Measurements from ENCODE around the gene PIPOX. TPM values are rescaled to one million over a fixed set of nuclear protein-coding genes. Genes with fewer than 3 reads are reported as not detected.

PIPOX gene
- total RNA-seq, 4 donors from 2014 or later: 0.98 to 4.3 (median 1.5) TPM

DNA sequence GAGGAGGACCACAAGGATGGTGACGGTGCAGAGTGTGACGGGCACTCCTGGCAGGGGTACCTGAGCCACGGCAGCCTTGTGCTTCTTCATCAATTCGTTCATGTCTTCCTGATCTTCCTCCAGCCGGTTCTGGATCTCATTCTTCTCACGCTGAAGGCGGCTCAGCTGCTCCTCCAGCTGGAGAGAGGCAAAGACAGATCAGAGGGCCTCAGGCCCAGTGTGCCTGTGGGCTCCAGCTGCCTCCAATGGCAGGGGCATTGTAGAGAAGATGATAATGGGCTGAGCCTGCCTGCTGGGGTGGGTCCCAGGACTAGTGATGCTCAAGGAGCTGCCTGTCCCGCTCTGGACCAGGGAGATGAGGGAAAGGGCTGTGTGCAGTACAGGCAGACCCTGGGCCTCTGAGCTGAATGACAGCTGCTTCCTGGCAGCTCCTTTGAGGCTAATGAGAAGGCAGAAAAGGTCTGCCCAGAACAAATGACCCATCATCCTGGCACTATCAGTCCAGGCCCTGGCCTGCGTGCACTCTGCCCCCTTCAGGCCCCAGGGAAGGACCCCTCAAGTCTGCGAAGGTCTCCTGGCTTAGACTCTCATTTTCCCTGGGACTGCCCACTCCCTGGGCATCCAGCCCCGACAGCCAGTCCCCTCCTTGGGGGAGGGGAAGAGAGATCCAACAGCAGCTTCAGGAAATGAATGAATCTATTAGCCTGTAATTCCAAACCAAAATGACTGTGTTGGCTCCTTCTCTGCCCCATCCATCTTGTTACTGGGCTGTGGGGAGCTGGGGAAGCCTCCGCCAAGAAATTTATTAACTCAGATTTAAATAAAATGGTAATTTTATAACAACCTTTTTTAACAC, 48.0 kb downstream of the PIPOX start:
- TF ChIP-seq, protein P1, sequence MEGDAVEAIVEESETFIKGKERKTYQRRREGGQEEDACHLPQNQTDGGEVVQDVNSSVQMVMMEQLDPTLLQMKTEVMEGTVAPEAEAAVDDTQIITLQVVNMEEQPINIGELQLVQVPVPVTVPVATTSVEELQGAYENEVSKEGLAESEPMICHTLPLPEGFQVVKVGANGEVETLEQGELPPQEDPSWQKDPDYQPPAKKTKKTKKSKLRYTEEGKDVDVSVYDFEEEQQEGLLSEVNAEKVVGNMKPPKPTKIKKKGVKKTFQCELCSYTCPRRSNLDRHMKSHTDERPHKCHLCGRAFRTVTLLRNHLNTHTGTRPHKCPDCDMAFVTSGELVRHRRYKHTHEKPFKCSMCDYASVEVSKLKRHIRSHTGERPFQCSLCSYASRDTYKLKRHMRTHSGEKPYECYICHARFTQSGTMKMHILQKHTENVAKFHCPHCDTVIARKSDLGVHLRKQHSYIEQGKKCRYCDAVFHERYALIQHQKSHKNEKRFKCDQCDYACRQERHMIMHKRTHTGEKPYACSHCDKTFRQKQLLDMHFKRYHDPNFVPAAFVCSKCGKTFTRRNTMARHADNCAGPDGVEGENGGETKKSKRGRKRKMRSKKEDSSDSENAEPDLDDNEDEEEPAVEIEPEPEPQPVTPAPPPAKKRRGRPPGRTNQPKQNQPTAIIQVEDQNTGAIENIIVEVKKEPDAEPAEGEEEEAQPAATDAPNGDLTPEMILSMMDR (IDR thresholded peaks at IDR 0.05; ENCODE audit: low read depth): no peak

DNA sequence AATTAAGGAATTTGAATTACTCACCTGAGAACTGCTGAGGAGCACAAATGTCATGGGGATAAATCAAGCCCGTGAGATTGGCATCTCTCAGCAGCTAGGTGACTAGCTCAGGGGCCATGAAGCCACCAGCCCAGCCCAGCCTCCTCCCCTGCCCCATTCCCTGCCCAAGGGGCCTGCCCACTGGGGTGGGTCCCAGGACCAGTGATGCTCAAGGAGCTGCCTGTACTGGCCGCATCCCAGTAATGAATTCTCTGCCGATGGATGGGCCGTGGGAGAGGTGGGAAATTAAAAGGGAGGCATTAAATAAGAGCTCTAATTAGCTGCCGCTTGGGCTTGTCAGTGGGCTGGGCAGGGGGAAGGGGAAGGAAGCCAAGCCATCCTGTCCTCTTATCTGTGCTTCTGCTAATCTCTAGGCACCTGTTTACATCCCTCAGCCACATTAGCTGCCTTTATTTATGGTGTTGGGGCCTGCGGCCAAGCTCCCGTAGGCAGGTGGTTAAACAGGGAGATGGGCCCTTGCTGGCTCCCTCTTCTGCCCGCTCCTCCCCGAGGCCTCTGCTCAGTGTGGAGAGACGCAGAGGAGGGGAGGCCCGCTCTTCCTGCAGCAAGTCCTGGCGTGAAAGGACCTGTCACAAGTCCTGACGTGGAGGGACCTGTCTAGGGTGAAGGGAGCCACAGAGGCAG, 48.8 kb downstream of the PIPOX start:
- TF ChIP-seq, protein P1 (IDR thresholded peaks at IDR 0.05; ENCODE audit: low read depth): no peak

DNA sequence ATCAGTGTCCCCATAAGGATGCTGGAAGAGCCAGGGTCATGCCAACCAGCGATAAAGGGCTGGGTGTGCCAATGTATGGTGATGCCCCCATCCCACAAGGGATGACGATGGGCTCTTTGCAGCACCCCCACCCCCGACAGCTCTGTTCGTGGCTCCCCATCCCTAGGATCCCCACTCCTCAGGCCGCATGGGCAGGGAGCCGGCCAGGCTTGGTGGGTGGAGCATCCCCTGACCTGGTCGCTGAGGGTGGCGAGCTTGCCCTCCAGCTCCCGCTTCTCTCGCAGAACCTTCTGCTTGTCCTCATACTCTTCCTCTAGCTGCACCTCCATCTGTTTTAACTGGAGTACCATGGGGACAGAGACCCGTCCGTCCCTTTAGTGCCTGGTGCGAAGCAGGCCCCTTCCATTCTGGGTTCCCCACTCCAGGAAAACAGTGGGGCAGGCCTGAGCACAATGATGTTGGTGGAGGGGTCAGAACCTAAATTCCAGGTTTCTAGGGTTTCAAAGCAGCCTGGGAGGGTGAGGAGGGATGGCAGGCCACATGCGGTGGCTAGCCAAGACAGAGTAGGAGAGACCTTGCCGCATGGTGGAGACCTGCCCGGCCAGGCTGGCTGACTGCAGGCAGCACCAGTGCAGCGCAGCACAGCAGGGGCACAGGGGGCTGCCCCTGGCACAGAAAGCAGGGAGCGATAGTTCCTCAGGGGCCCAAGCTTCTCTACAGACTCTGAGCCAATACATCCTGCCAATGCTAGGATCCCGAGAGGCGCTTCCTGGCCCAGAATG, 50.3 kb downstream of the PIPOX start:
- TF ChIP-seq, protein P1 (IDR thresholded peaks at IDR 0.05; ENCODE audit: low read depth): no peak

DNA sequence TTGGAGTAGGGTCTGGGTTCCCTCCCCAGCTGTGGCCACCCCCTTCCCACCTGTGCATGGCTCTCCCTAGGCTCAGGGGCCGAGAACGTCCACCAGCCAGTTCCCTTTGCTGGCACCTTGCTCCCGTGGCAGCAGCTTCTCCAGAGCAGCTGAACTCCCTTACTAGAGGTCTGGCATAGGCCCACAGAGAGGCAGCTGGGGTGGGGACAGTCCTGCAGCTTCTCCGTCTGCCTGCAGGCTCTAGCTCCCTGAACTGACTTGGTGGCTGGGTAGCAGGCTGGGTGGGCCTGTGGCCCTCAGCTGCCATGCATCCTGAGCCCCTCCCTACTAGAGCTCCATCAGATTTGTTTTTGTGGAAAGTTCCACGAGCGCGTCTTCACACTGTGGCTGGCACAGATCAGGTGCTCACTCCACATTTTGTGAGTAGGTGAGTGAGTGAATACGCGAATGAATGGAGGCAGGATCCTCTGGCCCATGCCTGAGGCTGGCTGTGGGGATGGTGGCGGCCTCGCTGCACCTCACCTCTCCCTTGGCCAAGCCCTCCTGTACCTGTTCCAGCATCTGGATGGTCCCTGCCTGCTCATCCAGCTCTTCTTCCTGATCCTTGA, 51.3 kb downstream of the PIPOX start:
- TF ChIP-seq, protein P1 (IDR thresholded peaks at IDR 0.05; ENCODE audit: low read depth): no peak

DNA sequence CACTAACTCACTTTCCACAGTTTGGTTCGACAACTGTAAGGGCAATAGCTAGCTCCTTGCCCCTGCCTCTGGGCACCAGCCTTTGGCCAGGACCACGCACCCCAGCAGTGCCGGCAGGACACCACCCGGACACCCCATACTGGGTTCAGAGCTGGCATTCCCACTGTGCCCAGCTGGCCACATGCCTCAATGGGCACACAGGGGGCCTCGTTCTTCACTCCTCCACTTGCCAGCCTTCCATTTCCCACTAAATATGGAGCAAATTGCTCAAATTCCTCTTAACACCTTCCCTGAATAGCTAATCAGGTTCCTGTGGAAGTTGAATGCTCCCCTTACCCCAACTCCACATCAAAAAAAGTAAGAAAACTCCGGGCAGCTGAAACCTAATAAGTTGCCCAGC, 52.5 kb downstream of the PIPOX start:
- TF ChIP-seq, protein P1 (IDR thresholded peaks at IDR 0.05; ENCODE audit: low read depth): no peak

DNA sequence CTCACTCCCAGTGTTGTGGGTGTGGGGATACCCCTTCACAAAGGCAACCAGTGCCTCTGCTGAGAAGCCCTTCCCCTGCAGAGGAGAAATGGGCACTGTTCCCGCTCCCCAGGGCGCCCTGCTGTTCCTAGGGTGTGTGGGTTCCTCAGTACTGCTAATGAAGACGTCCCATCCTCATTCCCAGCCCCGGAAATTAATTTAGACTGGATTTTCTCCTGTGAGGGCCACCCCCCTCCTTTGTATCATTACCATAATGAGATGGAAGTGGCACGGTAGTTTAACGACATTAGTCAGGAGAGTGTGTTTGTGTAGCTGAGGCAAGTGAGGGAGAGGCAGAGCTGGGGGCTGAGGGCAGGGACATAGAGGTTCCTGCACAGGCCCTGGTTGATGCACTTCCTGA, 53.2 kb downstream of the PIPOX start:
- TF ChIP-seq, protein P1 (IDR thresholded peaks at IDR 0.05; ENCODE audit: low read depth): no peak
